Measurements from ENCODE around the gene ARL8B. TPM values are rescaled to one million over a fixed set of nuclear protein-coding genes. Genes with fewer than 3 reads are reported as not detected.
"Not testable (repeated sequence)": the region's sequence is repeated elsewhere in the genome, so short reads cannot be mapped to it uniquely, and the experiment has no call there.

ARL8B gene
- total and polyA plus RNA-seq, 2 donors (not counting 1 experiment from before 2014, with no cell fraction given), result 74.8 to 98.4 TPM

DNA sequence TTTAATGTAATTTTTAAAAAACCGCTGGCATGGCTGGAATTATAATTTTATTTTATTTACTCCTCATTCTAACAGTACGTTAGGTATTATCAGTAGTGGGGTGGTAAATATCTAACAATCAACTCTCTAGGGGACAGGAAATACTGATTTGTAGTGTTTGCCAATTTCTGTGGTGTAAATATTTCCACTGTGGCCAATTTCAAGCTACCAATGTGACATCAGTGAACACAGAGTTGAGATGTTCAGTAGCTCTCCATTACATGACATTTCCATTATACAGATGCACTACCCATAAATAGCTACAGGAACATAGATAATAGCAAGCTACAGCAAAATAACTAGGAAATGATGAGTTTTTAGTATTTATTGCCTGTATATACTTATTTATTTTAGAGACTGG, 10.0 kb upstream of the ARL8B start:
- Histone ChIP-seq H3K4me1 (ENCODE audit: control insufficient read depth, extremely low read depth, insufficient read depth, low read length) (peaks cover 3% of the 10 kb centered on the region), H3K36me3 (ENCODE audit: control insufficient read depth, insufficient read depth, low read length) (no peaks in the 10 kb centered on the region)
- no peak for TF ChIP-seq EZH2 (IDR thresholded peaks at IDR 0.05; ENCODE audit: low read length, missing control alignments)
- TF ChIP-seq, protein P1, sequence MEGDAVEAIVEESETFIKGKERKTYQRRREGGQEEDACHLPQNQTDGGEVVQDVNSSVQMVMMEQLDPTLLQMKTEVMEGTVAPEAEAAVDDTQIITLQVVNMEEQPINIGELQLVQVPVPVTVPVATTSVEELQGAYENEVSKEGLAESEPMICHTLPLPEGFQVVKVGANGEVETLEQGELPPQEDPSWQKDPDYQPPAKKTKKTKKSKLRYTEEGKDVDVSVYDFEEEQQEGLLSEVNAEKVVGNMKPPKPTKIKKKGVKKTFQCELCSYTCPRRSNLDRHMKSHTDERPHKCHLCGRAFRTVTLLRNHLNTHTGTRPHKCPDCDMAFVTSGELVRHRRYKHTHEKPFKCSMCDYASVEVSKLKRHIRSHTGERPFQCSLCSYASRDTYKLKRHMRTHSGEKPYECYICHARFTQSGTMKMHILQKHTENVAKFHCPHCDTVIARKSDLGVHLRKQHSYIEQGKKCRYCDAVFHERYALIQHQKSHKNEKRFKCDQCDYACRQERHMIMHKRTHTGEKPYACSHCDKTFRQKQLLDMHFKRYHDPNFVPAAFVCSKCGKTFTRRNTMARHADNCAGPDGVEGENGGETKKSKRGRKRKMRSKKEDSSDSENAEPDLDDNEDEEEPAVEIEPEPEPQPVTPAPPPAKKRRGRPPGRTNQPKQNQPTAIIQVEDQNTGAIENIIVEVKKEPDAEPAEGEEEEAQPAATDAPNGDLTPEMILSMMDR (conservative IDR thresholded peaks at IDR 0.05 in 1 of 2, IDR thresholded peaks at IDR 0.05 in 1 of 2; ENCODE audit: low read depth in 1 of 2, low read length in 2 of 2), result no peak

DNA sequence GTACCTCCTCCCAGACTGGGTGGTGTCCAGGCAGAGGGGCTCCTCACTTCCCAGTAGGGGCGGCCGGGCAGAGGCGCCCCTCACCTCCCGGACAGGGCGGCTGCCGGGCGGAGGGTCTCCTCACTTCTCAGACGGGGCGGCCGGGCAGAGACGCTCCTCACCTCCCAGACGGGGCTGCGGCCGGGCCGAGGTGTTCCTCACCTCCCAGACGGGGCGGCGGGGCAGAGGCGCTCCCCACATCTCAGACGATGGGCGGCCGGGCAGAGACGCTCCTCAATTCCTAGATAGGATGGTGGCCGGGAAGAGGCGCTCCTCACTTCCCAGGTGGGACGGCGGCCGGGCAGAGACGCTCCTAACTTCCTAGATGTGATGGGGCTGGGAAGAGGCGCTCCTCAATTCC, 8.4 kb upstream of the ARL8B start:
- DNase-seq (ENCODE audit: low read depth in 2 of 2); H4K20me1 ChIP-seq (ENCODE audit: control insufficient read depth, extremely low read depth, insufficient read depth, low read length); H3K9ac ChIP-seq (ENCODE audit: insufficient read depth, low read length); H3K9me3 ChIP-seq (ENCODE audit: control insufficient read depth, insufficient read depth, low read depth, low read length); H3K4me1 ChIP-seq (ENCODE audit: control insufficient read depth, extremely low read depth, insufficient read depth, low read length); H3K36me3 ChIP-seq (ENCODE audit: control insufficient read depth, insufficient read depth, low read length); H2AFZ ChIP-seq (ENCODE audit: low read length); H3K27me3 ChIP-seq (ENCODE audit: control insufficient read depth, insufficient read depth, low read length); H3K4me3 ChIP-seq (replicated peaks in 1 of 4; ENCODE audit: control extremely low read depth in 1 of 4, insufficient read depth in 1 of 4, low read depth in 3 of 4, low read length in 4 of 4); H3K4me2 ChIP-seq (ENCODE audit: extremely low read depth, insufficient read depth, low read length); H3K79me2 ChIP-seq (ENCODE audit: control insufficient read depth, insufficient read depth, low read length); H3K27ac ChIP-seq (ENCODE audit: insufficient read depth, low read length): not testable (repeated sequence)

More for the DNA sequence above, 10.0 kb upstream of the ARL8B start:
- no peak overlapping the region for H3K9ac ChIP-seq (ENCODE audit: insufficient read depth, low read length)
- no peaks in the 10 kb centered on the region for H3K27me3 ChIP-seq (ENCODE audit: control insufficient read depth, insufficient read depth, low read length)
- H3K27ac ChIP-seq (ENCODE audit: insufficient read depth, low read length), result no peak overlapping the region
- no peak overlapping the region for H3K4me3 ChIP-seq (replicated peaks in 1 of 4; ENCODE audit: control extremely low read depth in 1 of 4, insufficient read depth in 1 of 4, low read depth in 3 of 4, low read length in 4 of 4)
- no peak for DNase-seq (ENCODE audit: low read depth in 2 of 2)
- no peaks in the 10 kb centered on the region for H4K20me1 ChIP-seq (ENCODE audit: control insufficient read depth, extremely low read depth, insufficient read depth, low read length)
- H2AFZ ChIP-seq (ENCODE audit: low read length), result no peak overlapping the region
- H3K9me3 ChIP-seq (ENCODE audit: control insufficient read depth, insufficient read depth, low read depth, low read length), result no peaks in the 10 kb centered on the region
- no peak overlapping the region for H3K4me2 ChIP-seq (ENCODE audit: extremely low read depth, insufficient read depth, low read length)
- no peaks in the 10 kb centered on the region for H3K79me2 ChIP-seq (ENCODE audit: control insufficient read depth, insufficient read depth, low read length)

GRCh38 chr3:5115506-5116162, 6.5 kb upstream of the ARL8B start:
- Histone ChIP-seq H3K4me1 (ENCODE audit: control insufficient read depth, extremely low read depth, insufficient read depth, low read length) (peaks cover 3% of the 10 kb centered on the region), H3K79me2 (ENCODE audit: control insufficient read depth, insufficient read depth, low read length) (no peaks in the 10 kb centered on the region), H3K27ac (ENCODE audit: insufficient read depth, low read length) (no peak overlapping the region), H4K20me1 (ENCODE audit: control insufficient read depth, extremely low read depth, insufficient read depth, low read length) (no peaks in the 10 kb centered on the region), H3K4me3 (replicated peaks in 1 of 4; ENCODE audit: control extremely low read depth in 1 of 4, insufficient read depth in 1 of 4, low read depth in 3 of 4, low read length in 4 of 4) (no peak overlapping the region), H3K9me3 (ENCODE audit: control insufficient read depth, insufficient read depth, low read depth, low read length) (no peaks in the 10 kb centered on the region), H3K27me3 (ENCODE audit: control insufficient read depth, insufficient read depth, low read length) (no peaks in the 10 kb centered on the region), H3K36me3 (ENCODE audit: control insufficient read depth, insufficient read depth, low read length) (no peaks in the 10 kb centered on the region), H3K4me2 (ENCODE audit: extremely low read depth, insufficient read depth, low read length) (peak overlapping the region; percentile 17), H2AFZ (ENCODE audit: low read length) (peak overlapping the region; percentile 66), H3K9ac (ENCODE audit: insufficient read depth, low read length) (no peak overlapping the region)
- DNase-seq (ENCODE audit: low read depth in 2 of 2), result peak in 1 of 2 donors; percentile 49
- no peak for TF ChIP-seq EZH2 (IDR thresholded peaks at IDR 0.05; ENCODE audit: low read length, missing control alignments)
- TF ChIP-seq, protein P1 (conservative IDR thresholded peaks at IDR 0.05 in 1 of 2, IDR thresholded peaks at IDR 0.05 in 1 of 2; ENCODE audit: low read depth in 1 of 2, low read length in 2 of 2), result no peak

Data from fibroblast of lung (primary cell).